T-helper 2 cell treated with Interferon-gamma antibody and Interleukin-4, amounts not matched to agents 100 ng/mL and 5 ng/mL, for 36 hours (primary cell): ENCODE results near the gene GRM1. TPM values are rescaled to one million over a fixed set of nuclear protein-coding genes. Genes with fewer than 3 reads are reported as not detected.

Experiments used
- intact Hi-C: fragments of 100-400 bp; cut with micrococcal nuclease; formaldehyde crosslinking; loops from one replicate; pipeline ENCODE4 v1.15.1; 2023
- total RNA-seq: library from RNA; stranded (reverse); gene quantifications from 2 replicates; pipeline ENCODE4 v1.2.3, GENCODE V29; 2022

The GRM1 gene
- total RNA-seq, 1 donor from 2014 or later, result not detected

DNA sequence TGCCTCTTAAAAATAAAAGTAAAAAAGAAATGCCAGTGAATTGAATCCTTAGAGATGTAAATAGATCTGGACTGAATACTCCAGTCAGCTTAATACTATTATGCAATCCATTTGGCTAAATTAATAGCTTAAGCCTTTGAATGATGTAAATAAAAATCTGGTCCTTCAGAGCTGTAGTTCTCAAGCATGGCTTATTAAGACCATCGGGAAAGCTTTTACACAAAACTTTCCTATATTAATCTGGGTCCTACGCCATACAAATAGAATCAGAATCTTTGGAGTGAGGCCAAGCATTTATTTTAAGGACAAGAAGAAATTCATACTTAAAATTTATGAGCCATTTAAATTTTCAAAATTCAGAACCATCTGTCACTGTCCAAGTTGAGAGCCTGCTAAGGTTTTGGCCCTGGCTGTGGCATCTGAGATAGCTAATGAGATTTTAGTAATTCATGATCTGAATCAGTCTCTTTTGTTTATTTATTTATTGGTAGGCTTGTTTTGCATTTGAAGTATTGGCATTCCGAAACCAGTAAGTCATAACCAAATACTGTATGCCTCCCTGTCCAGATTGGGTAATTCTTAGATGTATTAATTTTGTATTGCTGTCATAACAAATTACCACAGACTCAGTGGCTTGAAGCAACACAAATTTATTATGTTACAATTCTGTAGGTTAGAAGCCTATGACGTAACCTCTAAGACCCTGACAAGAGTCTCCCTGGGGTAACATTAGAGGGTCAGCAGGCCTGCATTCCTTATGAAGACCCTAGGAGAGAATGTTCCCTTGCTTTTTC, 286.7 kb downstream of the GRM1 start:
- intact Hi-C loops, result no loop called here

DNA sequence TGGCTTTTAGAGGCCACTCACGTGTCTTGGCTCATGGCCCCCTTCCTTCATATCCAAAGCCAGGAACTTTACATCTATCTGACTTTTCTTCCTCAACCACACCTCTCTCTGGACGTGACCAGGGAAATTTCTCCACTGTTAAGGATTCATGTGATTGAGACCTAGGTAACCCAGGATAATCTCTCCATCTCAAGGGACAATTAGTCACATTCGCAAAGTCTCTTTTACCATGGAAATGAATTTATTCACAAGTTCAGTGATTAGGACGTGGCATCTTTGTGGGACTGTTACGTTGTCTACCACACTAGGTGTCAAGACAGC, 287.3 kb downstream of the GRM1 start:
- intact Hi-C loops, result no loop called here

DNA sequence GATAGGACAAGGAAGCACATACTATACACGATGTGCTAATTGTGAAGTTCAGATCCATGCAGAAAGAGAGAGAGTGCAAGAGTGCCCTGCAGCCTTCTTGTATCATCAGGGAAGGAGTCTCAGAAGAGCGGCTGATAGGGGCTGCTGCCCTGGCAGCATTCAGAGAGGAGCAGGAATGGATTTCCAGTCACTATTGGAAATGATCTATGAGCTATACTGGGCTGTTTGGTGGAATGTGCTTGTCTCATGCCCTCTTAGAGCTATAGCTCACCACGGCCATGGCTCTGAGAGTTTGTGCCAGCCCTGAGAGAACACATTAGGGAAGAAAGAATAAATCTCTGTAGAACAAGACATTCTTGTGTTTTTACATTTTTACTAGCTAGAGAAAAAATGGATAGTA, 302.2 kb downstream of the GRM1 start:
- intact Hi-C loops, result no loop called here

DNA sequence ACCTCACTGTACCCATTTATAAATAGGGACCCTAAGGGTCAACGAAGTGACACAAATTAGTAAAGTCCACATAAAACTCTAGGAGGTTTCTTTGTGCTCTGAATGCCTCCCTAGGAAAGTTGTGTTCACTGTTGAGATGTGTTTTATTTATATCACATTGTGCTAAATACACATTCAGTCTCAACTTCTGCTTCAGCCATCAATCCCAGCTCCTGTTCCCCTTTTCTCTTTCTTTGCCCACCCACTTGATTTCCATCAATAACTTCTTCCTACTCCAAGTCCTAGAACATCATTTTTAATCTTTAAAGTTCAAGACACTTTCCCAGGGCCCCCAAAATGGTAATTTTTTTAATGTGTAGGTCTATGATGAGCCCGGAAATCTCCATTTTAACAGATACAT, 306.5 kb downstream of the GRM1 start:
- intact Hi-C loops, result no loop called here

DNA sequence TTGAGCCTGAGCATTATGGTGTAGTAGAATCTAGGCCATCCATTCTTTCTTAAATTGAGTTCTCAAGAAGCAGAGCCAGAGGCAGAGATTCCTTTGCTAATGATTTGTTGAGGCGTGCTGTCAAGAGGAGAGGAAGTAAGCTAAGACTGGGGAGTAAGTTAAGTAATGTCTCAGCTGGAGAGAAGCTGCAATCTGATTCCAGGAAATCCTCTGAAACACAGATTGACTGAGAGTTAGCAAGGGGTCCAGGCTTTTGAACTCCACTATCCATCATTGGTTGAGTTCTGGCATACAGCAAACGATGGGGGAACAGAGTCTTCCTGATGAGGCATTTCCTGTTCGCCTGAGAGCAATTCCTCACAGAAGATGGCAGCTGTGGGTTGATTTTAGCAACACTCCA, 307.3 kb downstream of the GRM1 start:
- intact Hi-C loops, result no loop called here

DNA sequence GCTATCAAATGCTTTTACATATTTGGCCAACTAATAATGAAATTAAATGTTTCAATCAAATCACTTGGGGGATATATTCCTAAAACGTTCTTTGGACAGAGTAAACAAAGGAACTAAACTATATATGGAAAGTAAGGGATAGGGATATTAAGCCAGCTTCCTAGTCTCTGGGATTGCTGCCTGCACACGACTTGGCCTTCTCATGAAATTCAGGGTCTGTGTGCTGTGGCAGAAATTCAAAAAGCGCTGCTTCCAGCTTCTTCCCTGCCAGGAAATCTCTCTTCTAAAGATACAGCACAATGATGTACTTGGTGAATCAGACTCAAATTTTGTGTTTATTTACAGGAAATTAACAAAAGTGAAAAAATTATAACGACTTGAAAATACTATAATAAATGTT, 308.5 kb downstream of the GRM1 start:
- intact Hi-C loops, result no loop called here

DNA sequence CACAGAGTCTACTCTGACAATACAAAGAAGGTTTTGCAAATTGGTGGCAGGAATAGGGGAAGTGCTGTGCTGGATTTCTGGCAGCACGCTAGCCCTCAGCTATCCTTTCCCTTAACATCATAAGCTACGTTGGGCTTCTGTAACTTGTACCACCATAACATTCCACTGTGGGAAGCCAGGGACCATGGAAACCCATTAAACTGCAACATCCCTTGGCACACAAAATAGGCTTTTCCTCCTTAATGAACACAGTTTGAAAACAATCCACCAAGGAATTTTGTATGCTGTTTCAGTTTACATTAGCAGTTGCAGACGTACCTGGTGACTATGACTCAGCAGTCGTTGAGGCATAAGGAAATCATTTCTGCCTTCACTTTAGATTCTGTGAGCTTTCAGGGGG, 310.9 kb downstream of the GRM1 start:
- intact Hi-C loops, result no loop called here

DNA sequence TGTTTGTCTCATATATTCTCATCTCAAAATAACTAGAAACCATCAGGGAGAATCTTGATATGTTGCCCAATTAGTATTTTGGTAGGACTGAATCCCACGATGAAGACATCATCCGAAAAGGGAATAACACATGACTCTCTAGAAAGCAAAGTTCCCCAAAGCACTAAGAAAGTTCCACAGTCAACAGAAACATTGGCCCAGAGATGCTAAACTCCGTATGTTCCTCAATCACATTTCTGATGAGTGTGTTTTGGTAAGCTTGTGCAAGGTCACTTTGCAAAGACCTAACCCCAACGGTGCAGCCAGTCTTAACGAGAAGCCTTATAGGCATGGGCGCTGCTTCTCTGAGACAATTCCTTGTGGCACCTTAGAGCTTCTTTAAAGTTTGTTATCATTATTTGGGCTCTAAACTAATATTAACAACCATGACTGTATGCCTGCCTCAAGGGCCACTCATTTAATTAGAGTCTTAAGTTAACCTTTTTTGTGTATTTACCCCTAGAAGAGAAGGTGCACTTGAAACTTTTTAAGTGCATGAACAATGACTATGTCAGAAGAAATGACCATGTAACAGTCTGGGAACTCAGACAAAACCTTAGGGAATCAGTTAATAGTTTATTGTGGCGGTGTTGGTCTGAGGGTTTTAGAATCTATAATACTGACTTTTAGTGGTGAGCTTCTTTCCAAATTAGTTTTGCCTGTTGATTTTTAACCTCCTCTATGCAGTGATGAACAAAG, 312.8 kb downstream of the GRM1 start:
- intact Hi-C loops, result no loop called here

DNA sequence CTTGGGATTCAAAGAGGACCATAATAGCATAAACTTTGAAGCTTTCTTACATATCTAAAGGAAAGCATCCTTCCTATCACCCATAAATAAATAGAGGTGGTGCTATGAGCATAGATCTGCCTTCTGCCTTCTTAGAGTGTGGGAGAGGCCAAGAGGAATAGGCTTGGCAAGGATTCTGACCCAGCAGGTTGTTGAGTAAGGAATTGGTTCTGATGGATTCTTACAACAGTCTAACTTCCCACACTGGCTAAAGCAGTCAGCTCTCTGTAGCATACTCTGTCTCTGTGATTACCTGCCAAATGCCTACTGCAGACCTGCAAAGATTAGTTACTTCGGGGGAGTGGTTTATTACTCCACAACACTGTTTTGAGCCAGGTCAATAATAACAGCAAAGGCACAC, 316.7 kb downstream of the GRM1 start:
- intact Hi-C loops, result no loop called here

DNA sequence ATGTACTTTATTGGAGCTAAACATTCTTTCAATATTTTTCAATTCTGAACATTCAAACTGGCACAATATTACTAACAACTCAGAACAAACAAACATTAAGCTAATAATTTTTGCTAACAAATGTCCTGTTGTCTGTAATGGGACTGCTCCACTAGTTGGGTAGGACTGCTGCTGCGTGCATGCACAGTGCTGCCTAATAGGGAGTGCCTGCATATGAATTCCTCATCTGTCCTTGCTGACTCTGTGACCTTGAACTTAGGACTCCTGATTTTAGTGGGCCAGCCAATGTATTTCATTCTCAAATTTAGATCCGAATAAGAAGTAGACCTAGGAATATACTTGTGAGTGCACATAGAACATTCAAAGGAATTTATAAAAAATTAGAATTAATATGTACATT, 318.2 kb downstream of the GRM1 start:
- intact Hi-C loops, result no loop called here

DNA sequence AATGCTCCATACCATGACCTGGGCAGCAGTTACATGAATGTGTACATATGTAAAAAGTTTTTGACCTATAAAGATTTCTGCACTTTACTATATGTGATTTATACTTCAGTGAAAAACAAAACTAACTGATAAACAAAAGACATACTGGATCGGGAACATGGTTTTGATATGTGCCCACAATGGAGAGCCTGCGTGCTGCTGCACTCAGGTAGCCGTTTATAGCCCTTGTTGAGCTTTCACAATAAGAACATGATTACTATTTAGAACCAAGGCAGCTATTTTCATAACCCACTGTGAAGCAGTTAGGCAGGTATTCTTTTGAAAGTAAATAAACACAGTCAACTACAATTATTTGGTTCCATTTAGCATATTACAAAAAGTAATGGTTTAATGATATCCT, 318.8 kb downstream of the GRM1 start:
- intact Hi-C loops, result no loop called here

DNA sequence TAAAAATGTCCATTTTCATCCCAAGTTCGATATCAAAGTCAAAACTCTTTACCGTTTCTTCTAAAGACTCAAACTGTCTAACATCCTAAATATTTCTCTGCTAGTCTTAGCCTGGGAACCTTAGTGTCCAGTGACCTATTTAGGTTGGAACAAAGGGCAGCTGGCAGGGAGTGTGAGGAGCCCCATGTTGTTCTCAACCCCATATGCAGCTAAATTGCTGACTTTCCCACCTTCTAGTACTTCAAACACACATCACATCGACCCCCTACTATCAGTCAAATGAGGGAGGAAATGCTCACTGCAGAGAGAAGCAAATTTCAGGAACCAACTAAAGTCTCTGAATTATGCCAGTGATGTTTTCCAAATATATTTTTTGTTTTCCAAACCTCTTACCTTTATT, 322.2 kb downstream of the GRM1 start:
- intact Hi-C loops, result no loop called here

DNA sequence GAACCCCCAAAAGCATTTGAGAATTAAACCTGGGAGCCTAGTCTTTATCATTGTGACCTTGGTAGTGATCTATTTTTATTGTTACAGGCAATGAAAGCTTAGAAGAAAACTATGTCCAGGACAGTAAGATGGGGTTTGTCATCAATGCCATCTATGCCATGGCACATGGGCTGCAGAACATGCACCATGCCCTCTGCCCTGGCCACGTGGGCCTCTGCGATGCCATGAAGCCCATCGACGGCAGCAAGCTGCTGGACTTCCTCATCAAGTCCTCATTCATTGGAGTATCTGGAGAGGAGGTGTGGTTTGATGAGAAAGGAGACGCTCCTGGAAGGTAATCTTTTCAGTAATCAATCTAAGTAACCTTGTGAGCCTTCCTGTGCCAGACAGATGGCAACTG, 323.3 kb downstream of the GRM1 start:
- intact Hi-C loops, result no loop called here

DNA sequence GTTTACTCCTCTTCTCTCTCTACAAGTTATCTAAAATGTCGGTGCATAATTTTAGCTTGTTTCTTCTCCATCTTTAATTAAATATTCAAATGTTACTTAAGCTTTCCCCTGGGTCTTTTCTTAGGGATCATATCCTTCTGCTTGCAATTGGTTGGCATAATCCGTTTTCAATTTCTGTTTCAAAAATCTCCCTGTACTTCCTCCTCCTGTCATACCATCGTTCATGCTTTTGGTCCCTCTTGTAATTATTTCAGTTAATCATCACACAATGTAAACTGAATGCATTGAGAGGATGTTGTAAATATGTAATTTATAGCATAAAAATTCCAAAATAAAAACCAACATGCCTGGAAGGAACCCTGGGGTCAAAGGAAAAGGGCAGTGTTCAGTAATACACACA, 325.6 kb downstream of the GRM1 start:
- intact Hi-C loops, result no loop called here

DNA sequence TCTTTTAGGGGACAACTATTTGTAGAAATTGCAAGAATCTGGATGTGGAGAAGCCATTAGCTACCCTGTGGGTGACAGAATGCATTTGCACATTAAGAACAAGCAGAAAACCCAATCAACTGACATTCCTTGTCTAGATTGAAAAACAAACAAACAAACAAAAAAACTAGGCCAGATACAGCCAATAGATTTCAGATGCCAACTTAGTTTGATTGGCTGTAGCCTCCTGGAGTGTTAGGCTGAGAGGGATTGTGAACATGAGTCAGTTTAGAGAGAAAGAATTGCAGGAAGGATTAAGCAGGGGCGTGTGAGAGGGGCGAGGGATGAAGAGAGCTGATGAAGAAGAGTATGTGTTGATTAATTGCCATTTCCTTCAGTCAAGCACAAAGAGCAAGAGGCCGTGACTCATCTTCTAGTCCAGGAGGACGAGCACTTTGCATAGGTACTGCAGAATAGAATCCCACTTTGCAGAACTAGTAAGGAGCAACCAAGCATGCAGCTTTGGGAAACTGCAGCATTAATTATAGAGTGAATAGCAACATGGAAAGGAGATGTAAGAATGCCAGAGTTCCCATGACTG, 326.7 kb downstream of the GRM1 start:
- intact Hi-C loops, result no loop called here

DNA sequence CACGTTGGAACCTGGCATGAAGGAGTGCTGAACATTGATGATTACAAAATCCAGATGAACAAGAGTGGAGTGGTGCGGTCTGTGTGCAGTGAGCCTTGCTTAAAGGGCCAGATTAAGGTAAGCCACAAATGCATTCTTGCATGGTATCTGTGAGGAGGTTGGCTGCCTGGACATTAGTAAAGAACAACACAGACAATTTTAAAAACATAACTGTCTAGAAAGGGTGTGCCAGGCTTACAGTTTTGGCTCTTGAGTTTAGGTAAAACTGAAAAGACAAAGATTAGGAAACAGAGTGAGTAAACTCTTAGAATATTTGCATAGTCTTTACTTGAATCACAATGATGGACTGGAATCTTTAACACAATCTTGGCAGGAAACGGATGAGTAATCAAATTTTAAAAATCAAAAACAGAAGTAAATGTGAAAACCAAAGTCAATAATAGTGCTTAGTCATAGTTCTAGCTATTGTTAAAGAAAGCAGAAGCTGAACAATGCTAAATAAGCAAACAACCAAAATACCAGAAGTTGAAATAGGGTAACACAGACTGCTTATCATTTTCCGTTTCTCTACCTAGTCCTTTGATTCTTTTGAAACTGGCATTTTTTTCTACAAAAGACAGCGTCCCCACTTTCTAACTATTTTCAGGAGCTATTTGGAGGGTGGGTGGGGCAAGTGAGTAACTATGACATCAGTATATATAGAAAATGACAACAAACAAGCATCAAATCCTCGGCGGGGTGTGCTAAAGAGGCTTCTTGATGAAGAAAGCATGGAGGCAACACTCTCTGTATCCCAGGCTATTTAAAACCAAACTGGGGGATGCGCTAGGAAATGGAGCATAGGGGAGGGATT, 328.9 kb downstream of the GRM1 start:
- intact Hi-C loops, result no loop called here

DNA sequence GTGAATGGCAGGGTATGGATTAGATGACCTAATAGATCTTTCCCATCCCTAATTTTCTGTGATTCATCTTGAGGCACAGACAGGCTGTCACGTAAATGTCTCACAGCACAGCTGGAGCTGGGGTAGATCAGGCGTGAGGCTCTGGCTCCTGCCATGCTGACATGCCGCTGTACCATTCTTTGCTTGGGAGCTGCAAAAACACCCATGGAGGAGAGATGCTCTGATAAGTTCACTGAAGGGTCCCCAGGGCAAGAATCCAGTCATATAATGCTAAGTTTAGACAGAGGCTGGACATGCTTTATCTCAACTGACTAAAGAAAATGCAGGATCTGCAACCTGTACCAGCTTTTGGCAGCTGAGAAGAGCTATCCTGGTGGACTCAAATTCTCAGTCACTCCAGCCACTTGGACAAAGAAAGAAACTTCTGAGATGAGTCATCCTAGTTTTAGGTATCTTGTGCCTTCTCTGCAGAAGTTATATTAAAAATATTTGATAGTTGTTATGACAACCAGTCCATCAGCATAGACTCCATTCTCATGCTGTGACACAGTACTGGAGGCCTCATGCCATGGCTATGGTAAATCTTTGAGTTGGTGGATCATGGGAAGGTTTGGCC, 329.7 kb downstream of the GRM1 start:
- intact Hi-C loops, result no loop called here

DNA sequence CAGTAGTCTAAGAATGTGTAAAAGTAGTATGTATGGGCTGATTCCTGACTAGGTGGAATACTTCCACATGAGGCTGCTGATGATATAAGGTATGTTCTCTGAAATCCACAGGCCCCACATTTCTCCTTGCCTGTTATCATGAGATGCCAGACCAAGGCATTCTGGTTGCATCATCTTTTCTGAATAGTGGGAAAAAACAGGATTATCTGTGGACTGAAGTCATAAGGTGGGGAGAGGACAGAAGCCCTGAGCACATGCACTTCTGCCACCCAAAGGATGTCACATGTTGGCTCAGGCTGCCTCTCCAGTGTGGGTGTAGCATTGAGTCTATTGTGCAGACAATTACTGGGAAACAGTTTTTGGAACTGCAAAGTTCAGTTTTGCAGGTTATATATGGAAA, 330.3 kb downstream of the GRM1 start:
- intact Hi-C loops, result no loop called here

DNA sequence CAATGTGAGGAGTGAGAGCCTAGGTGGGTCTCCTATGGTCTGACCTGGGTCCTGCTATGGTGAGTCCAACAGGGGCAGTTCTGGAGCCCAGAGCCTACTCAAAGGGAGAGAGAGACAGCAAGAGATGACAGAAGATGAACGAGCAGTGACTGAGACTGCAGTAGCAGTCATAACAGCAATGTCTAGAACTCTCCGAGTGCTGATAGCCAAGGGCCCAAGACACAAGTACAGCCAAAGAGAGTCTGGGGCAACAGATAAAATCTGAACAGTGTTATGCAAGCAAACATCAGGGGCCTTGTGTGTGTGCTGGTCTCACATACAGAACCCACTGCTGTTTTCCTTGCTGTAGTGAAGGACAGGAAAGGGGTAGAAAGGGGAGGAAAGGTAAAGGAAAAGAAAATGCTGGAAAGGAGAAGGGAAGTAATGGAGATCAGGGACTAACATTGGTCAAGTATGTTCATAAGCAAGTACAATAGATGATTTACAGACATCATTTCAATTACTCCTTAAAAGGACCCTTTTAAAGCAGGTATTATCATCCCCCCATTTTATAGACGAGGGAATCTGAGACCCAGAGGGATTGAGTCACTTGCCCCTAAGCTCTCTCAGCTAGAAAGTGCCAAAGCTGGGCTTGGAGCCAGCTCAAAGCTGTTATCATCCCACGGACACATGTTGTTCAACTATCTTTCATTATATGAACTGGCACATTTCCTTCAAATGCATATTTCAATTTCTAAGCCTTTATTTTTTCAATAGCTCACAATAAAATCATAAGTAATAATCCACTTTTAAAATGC, 332.5 kb downstream of the GRM1 start:
- intact Hi-C loops, result no loop called here

DNA sequence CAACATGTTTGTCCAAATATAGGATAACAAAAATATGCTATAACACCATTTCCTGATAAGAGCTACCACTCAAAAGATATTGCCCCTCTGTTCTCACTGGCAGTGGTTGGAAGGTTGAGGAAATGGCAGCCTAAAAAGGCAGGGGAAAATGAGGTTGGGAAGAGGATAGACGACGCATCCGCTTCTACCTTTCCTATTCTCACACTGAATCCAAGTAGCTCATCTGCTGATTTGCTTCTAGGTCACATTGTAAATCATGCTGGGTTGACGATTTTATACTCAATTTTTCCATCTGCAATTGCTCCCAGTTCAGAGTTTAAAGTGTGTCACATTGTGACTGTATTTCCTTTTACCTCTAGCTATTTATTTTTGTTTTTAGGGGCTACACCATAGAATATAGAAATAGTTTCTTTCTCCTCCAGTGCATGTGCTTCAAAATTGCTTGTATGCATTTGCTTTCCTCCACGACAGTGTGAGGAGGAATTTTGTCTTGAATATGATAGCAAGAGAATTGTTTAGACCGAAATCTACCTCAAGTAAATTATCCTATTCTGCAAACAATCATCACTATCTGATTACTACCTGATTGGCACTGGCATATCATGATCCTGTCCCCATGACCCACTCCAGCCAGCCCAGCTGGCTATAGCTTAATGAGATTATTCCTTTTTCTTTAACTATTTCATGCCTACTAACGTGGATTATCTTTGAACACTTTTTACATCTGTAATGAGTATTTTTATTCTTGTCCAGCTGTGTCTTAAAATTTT, 335.2 kb downstream of the GRM1 start:
- intact Hi-C loops, result no loop called here
